Lung (tissue), 12 donors: ENCODE data around the gene CEP131. TPM values are rescaled to one million over a fixed set of nuclear protein-coding genes. Genes with fewer than 3 reads are reported as not detected.

Source experiments
- ATAC-seq: fragments of 200-7000 bp; cut with Tn5 transposase; one replicate; pipeline ENCODE4 v1.9.1; 2020; ENCODE audit warnings: moderate number of reproducible peaks; ENCODE audit not compliant: insufficient read depth, low FRiP score
- DNase-seq, 3 donors: peaks; one replicate each; pipeline ENCODE4 v3.0.0-alpha.2; 2013 to 2017
- H3K27ac ChIP-seq, 2 donors: one replicate each; pipeline ENCODE4 v1.5.1; 2013; ENCODE audit warnings: mild to moderate bottlenecking in 2 of 2, moderate library complexity in 2 of 2, control low read depth in 1 of 2, inconsistent platforms in 1 of 2, low read depth in 1 of 2, low read length in 1 of 2
- H3K27me3 ChIP-seq, 3 donors: one replicate each; pipeline ENCODE4 v1.5.1; 2013; ENCODE audit warnings: low read length in 2 of 3; ENCODE audit not compliant: control insufficient read depth in 3 of 3, insufficient read depth in 3 of 3
- H3K36me3 ChIP-seq, 4 donors: one replicate each; pipeline ENCODE4 v1.5.1; 2013; ENCODE audit warnings: low read length in 4 of 4, mild to moderate bottlenecking in 1 of 4, moderate library complexity in 1 of 4; ENCODE audit not compliant: control insufficient read depth in 4 of 4, insufficient read depth in 4 of 4
- H3K4me1 ChIP-seq, 5 donors: one replicate each; pipeline ENCODE4 v1.5.1; 2013; ENCODE audit warnings: low read length in 5 of 5, mild to moderate bottlenecking in 2 of 5, moderate library complexity in 1 of 5; ENCODE audit not compliant: control insufficient read depth in 5 of 5, insufficient read depth in 5 of 5
- H3K4me3 ChIP-seq: one replicate; pipeline ENCODE4 v1.5.1; 2013; ENCODE audit warnings: mild to moderate bottlenecking, control low read depth, moderate library complexity
- H3K9ac ChIP-seq, 2 donors: one replicate each; pipeline ENCODE4 v1.5.1; 2013; ENCODE audit warnings: low read length in 2 of 2, control low read depth in 1 of 2; ENCODE audit not compliant: insufficient read depth in 1 of 2
- H3K9me3 ChIP-seq, 4 donors: one replicate each; pipeline ENCODE4 v1.5.1; 2013; ENCODE audit warnings: low read length in 3 of 4, mild to moderate bottlenecking in 1 of 4, moderate library complexity in 1 of 4; ENCODE audit not compliant: control insufficient read depth in 4 of 4, insufficient read depth in 3 of 4
- WGBS, 2 donors: extraction: QIAGEN DNeasy Blood & Tissue Kit; methylation state at CpG; one replicate each; pipeline ENCODE4 v1.1.7; 2013; 5-methylcytosine and 5-hydroxymethylcytosine counted together
- polyA plus RNA-seq, 2 donors: library from polyadenylated mRNA; stranded (reverse); fragments of 200-250 nt; gene quantifications; one replicate each; pipeline ENCODE4 v1.2.1, GENCODE V29; 2013
- total RNA-seq, 2 donors: library from RNA; depleted of rRNA in 1 of 2; stranded (reverse); fragments of >200 nt in 1 of 2; gene quantifications; one replicate each; pipeline ENCODE4 v1.2.1, GENCODE V29; 2014 to 2021
- TF ChIP-seq, protein P1 (sequence below): IDR thresholded peaks from 2 replicates; pipeline ENCODE4 v1.5.1; 2012; ENCODE audit warnings: mild to moderate bottlenecking; ENCODE audit errors: control extremely low read depth, extremely low read depth
- donor health status: control.
- donor health status: control.
- donor health status: Bipolar disorder and iron deficiency.
- donor health status: healthy.
- donor health status: DM: yes; HTN: yes; CAD: no.

The CEP131 gene
- total and polyA plus RNA-seq, 4 donors = 7.0 to 14.5 (median 10.9) TPM

DNA sequence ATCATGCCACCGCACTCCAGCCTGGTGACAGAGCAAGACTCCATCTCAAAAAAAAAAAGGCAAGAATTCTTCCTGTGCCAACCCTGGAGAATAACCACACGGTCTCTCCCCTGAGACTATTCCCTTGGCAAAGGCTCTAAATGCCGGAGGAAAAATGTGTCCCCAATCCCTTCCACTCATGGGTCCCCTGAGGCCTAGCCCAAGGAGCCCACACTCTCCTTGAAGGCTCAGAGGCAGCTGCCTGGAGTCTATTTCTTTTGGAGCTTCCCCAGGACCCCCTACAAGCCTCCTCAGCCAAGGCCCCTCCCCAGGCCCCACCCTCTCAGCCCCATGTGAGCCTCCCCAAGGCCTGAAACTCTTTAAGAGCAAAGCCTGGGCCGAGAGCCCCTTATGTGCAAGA is 16.6 kb downstream of the CEP131 start:
- ATAC-seq (no peak), DNase-seq (no peak)
- 84 to 98% methylated on average over 4 of the region's 4 CpGs for WGBS, 2 donors
- Histone ChIP-seq H3K4me3 (no peak overlapping the region), H3K9me3 (no peaks in the 10 kb centered on the region), H3K27me3 (no peaks in the 10 kb centered on the region), H3K27ac (no peak overlapping the region), H3K36me3 (peaks cover 0 to 22% (median 3%) of the 10 kb centered on the region in 4 donors), H3K4me1 (no peaks in the 10 kb centered on the region), H3K9ac (no peak overlapping the region)
- TF ChIP-seq, protein P1, sequence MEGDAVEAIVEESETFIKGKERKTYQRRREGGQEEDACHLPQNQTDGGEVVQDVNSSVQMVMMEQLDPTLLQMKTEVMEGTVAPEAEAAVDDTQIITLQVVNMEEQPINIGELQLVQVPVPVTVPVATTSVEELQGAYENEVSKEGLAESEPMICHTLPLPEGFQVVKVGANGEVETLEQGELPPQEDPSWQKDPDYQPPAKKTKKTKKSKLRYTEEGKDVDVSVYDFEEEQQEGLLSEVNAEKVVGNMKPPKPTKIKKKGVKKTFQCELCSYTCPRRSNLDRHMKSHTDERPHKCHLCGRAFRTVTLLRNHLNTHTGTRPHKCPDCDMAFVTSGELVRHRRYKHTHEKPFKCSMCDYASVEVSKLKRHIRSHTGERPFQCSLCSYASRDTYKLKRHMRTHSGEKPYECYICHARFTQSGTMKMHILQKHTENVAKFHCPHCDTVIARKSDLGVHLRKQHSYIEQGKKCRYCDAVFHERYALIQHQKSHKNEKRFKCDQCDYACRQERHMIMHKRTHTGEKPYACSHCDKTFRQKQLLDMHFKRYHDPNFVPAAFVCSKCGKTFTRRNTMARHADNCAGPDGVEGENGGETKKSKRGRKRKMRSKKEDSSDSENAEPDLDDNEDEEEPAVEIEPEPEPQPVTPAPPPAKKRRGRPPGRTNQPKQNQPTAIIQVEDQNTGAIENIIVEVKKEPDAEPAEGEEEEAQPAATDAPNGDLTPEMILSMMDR = no peak

DNA sequence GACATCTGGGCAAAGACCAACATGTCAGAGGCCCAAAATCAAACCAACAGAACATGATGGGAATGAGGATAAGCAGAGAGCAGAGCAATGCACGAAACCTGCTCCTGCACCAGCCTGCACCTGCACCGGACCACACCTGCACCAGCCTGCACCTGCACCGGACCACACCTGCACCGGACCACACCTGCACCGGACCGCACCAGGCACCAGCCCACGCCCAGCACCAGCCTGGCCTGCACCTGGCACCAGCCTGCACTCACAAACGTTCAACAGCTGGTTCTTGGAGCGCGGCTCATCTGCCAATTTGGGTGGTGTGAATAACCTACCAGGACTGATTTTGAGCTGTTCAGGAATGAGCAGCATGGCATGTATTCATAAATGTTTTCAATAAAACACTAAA is 18.2 kb downstream of the CEP131 start:
- Histone ChIP-seq H3K9me3 (no peaks in the 10 kb centered on the region), H3K9ac (no peak overlapping the region), H3K27me3 (no peaks in the 10 kb centered on the region), H3K27ac (no peak overlapping the region), H3K4me1 (peaks cover 0 to 2% (median 0%) of the 10 kb centered on the region in 5 donors), H3K4me3 (no peak overlapping the region), H3K36me3 (peaks cover 0 to 23% (median 3%) of the 10 kb centered on the region in 4 donors)
- TF ChIP-seq, protein P1 = no peak
- ATAC-seq (no peak), DNase-seq (no peak)
- 91 to 92% methylated on average over 10 of the region's 10 CpGs for WGBS, 2 donors

DNA sequence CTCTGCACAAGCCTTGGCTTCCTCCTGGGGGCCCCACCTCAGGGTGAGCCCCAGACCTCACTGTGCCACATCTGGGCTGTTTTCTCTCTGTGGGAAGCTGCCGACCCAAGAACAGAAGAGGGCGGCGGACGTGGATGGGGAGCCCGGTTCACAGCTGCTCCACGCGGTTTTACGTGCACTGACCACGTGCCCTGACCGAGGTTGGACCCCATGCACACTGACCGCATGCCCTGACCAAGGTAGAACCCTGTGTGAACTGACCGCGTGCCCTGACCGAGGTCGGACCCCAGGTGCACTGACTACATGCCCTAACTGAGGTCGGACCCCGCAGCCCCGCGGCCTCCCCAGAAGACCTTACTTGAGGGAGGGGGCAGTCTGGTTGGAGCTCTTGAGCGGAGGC is 19.6 kb downstream of the CEP131 start:
- DNase-seq = no peak

More for the DNA sequence above, 19.6 kb downstream of the CEP131 start:
- 93 to 96% methylated on average over 20 of the region's 20 CpGs for WGBS, 2 donors
- Histone ChIP-seq H3K27ac (no peak overlapping the region), H3K36me3 (peaks cover 0 to 28% (median 3%) of the 10 kb centered on the region in 4 donors), H3K4me3 (no peak overlapping the region), H3K4me1 (peaks cover 0 to 7% (median 0%) of the 10 kb centered on the region in 5 donors), H3K9me3 (no peaks in the 10 kb centered on the region), H3K27me3 (no peaks in the 10 kb centered on the region), H3K9ac (no peak overlapping the region)
- TF ChIP-seq, protein P1 = no peak
- ATAC-seq = no peak
